ENCODE results near the gene ATG13. TPM values are rescaled to one million over a fixed set of nuclear protein-coding genes. Genes with fewer than 3 reads are reported as not detected.

Gene ATG13
- total and polyA plus RNA-seq, 2 of the 8 experiments (the other 6 are each of a cell fraction or from before 2014, with no cell fraction given): 65.0 to 77.4 TPM

DNA sequence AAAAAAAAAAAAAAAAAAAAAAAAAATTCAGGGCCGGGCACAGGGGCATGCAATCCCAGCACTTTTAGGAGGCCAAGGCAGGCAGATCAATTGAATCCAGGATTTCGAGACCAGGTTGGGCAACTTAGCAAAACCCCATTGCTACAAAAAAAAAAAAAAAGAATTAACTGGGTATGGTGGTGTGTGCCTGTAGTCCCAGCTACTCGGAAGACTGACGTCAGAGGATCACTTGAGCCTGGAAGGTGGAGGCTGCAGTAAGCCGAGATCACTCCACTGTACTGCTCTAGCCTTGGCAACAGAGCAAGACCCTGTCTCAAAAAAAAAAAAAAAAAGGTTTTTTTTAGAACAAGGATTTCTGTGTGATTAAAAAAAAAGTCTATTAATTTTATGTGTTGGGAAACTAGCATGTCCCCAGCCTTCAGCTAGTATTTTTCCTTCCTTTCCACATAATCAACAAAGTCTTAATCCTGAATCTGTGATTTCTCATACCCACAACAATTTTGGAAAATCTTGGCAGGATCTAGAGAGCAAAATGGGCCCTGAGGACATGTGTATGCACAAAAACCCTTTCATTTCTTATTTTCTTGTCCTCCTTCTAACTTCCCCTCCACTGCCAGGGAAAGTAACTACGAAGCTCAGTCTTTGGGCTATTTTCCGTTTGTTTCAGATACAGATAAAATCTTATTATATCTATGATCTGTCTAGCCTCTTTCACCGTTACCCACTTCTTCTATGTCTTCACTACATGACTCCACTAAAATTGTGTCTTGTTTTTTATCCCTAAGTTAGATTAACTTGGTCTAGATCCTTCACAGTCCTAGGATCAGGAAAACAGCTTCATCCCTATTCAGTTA lies 17.8 kb upstream of the ATG13 start:
- Histone ChIP-seq H3K14ac (ENCODE audit: insufficient read length) (no peak overlapping the region), H3K4me2 (ENCODE audit: insufficient read depth in 1 of 2, low read depth in 2 of 2, low read length in 2 of 2) (no peak overlapping the region), H3K18ac (ENCODE audit: extremely low read depth, low read length) (no peak overlapping the region), H3K79me2 (ENCODE audit: control insufficient read depth in 1 of 2, insufficient read depth in 2 of 2, low read length in 2 of 2) (no peaks in the 10 kb centered on the region), H2BK5ac (ENCODE audit: low read depth, low read length) (no peak overlapping the region), H2BK15ac (ENCODE audit: low read length) (no peak overlapping the region), H3K36me3 (ENCODE audit: control insufficient read depth in 2 of 4, insufficient read depth in 4 of 4, low read length in 3 of 4) (no peaks in the 10 kb centered on the region), H4K5ac (ENCODE audit: insufficient read length, low read depth, low read length) (no peak overlapping the region), H4K20me1 (replicated peaks in 1 of 2; ENCODE audit: control insufficient read depth in 1 of 2, insufficient read depth in 2 of 2, low read length in 2 of 2) (no peaks in the 10 kb centered on the region), H2BK20ac (ENCODE audit: low read length) (no peak overlapping the region), H3K23me2 (ENCODE audit: low read depth, low read length) (no peaks in the 10 kb centered on the region), H4K8ac (ENCODE audit: extremely low read depth, insufficient read depth, low read length) (no peak overlapping the region), H3K27ac (ENCODE audit: low read depth, low read length) (no peak overlapping the region), H2BK120ac (replicated peaks; ENCODE audit: low read depth, low read length) (no peak overlapping the region), H3K4me1 (replicated peaks in 1 of 4; ENCODE audit: control insufficient read depth in 3 of 4, insufficient read depth in 4 of 4, low read length in 3 of 4) (peaks cover 0 to 2% (median under 1%) of the 10 kb centered on the region in 4 experiments; a peak in 2 of 7 replicates), H2BK12ac (ENCODE audit: low read depth, low read length) (no peak overlapping the region), H2AFZ (ENCODE audit: low read length) (no peak overlapping the region), H3K23ac (ENCODE audit: insufficient read length) (no peak overlapping the region), H2AK5ac (ENCODE audit: low read depth, low read length) (no peak overlapping the region), H3K56ac (replicated peaks; ENCODE audit: insufficient read length, low read depth, low read length) (no peak overlapping the region), H3K9me3 (ENCODE audit: insufficient read depth in 2 of 2, low read depth in 1 of 2, low read length in 1 of 2) (no peaks in the 10 kb centered on the region), H3K27me3 (replicated peaks in 1 of 4; ENCODE audit: control insufficient read depth in 3 of 4, extremely low read depth in 1 of 4, insufficient read depth in 3 of 4, low read length in 3 of 4) (no peaks in the 10 kb centered on the region), H3K4ac (replicated peaks; ENCODE audit: insufficient read length, low read depth, low read length) (no peak overlapping the region), H3K79me1 (ENCODE audit: low read depth, low read length) (no peaks in the 10 kb centered on the region), H4K91ac (replicated peaks; ENCODE audit: insufficient read length, low read length) (no peak overlapping the region), H3K4me3 (ENCODE audit: extremely low read depth in 1 of 4, insufficient read depth in 2 of 4, low read depth in 3 of 4, low read length in 4 of 4) (no peak overlapping the region), H3K9ac (replicated peaks in 1 of 4; ENCODE audit: extremely low read depth in 1 of 4, low read depth in 3 of 4, low read length in 3 of 4) (no peak overlapping the region)
- FAIRE-seq (no peak), DNase-seq (ENCODE audit: low read depth in 1 of 2, low spot score in 2 of 2) (no peak)
- CTCF ChIA-PET (ENCODE audit: partially characterized antibody): interaction anchor here (0.6 to 1.2 kb wide), 3 partner anchors 19 to 43 kb away, joined by 3 to 4 read pairs (median 3); no protein-coding TSS in a partner anchor
- TF ChIP-seq SUZ12 (IDR thresholded peaks at IDR 0.05; ENCODE audit: low read length): no peak
- TF ChIP-seq SRF (IDR thresholded peaks at IDR 0.05; ENCODE audit: low read depth, low read length): no peak
- WGBS, 2 experiments (ENCODE audit: extremely low coverage in 1 of 2, insufficient coverage in 1 of 2, insufficient read length in 1 of 2, insufficient replicate concordance in 2 of 2, low coverage in 1 of 2, low lambda C conversion rate in 2 of 2, missing lambda C conversion rate in 1 of 2): 88% methylated on average over 7 of the region's 8 CpGs; no CpG with 5 or more reads in 1 of the 2 experiments
- POLR2A ChIA-PET (ENCODE audit: partially characterized antibody): interaction anchor here (0.8 to 1.7 kb wide), 2 partner anchors 22 to 31 kb away, joined by 3 read pairs; no protein-coding TSS in a partner anchor

Data from H1 (cell line).